Iris pigment epithelial cell (primary cell): ENCODE measurements around the gene IARS2.
A peak's percentile ranks its signal among the peaks of the same experiment; 100 is the strongest.
"Not testable (repeated sequence)": the region's sequence is repeated elsewhere in the genome, so short reads cannot be mapped to it uniquely, and the experiment has no call there.

Experiments
- DNase-seq: peaks from one replicate; pipeline ENCODE4 v3.0.0-alpha.2; 2011; ENCODE audit warnings: low read depth

Gene IARS2

GRCh38 chr1:220113136-220113695, 19.3 kb downstream of the IARS2 start:
- peak; percentile 51 for DNase-seq

DNA sequence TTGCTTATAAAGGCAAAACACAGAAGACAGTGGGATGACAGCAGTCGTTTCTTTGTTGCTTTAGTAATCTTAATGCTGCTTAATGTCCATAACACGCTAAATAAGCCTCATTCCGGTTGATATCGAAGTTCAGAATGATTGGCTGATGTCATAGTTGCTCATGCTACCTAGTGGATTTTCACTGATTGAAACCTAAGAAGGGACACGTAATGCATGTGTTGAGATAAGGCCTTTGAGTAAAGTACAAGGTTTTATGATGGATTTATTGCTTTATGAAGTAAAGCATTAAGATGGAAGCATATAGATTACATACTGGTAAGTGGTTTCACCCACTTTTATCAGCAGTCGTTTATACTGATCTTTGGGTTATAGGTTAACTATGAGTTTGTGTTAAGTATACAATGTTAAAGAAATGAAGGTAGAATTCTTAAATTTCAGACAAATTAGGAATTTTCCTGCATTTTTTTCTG, 25.1 kb downstream of the IARS2 start:
- peak; percentile 60 for DNase-seq

DNA sequence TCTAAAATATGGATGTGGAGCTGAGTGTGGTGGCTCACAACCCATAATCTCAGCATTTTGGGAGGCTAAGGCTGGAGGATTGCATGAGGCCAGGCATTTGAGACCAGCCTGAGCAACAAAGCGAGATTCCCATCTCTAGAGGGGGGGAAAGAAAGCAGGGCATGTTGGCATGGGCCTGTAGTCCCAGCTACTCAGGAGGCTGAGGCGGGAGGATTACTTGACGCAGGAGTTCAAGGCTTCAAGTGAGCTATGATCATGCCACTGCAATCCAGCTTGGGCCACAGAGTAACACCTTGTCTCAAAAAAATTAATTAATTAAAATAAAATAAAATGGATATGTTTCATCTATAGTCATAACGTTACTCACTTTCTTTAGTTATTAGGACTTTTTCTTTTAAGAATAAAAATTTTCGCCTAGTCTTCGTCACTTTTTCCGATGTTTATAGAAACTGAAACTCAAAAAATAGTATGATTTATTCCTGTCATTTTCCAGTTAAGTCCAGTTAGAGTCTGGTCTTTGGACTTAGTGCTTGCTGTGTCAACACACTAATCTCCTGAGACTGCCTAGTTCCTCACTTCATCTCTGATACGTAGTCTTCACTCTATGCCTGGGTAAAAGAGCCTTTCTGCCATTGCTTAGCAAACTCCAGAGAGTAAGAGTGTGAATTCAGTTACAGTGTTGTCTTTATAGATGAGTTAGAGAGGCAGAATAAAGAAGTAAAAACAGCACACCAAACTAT, 28.0 kb downstream of the IARS2 start:
- DNase-seq = no peak

GRCh38 chr1:220123066-220123465, 29.1 kb downstream of the IARS2 start:
- DNase-seq = no peak

DNA sequence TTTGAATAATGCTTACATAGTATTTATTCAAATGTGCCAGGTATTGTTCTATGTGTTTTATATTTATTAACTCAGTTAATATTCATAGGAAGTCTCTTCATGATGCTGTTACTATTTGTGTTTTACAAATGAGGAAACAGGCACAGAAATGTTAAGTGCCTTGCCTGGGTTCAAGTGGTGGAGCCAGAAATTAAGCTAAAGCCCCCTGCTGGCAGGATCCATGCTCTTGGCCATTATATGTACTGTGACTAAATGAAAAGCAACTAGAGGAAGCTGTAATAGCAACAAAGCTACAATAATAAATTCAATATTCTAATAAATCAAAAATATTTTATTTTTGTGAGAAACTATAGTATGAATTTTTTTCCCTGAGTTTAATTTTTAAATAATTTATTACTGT, 30.0 kb downstream of the IARS2 start:
- no peak for DNase-seq

DNA sequence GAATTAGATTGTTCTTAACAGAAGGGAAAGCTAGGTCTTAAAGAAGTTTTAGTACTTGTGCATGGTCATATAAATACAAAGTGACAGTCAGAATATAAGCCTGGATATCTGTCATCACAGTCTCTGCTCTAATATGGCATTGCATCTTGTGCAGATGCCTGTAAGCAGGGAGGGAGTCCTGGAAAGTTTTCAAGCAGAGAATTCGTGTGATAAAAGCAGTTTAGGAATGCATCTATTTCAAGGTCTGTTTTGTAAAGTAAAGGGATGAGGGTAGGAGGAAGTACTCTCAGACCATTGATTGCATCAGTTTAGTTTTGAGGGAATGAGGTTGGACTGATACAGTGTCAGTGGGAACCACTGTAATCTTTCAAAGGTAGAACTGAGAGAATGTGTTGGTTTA, 30.6 kb downstream of the IARS2 start:
- peak; percentile 60 for DNase-seq

- no peak for DNase-seq
These were observed 33.1 kb downstream of the IARS2 start for GRCh38 chr1:220127076-220127475.

DNA sequence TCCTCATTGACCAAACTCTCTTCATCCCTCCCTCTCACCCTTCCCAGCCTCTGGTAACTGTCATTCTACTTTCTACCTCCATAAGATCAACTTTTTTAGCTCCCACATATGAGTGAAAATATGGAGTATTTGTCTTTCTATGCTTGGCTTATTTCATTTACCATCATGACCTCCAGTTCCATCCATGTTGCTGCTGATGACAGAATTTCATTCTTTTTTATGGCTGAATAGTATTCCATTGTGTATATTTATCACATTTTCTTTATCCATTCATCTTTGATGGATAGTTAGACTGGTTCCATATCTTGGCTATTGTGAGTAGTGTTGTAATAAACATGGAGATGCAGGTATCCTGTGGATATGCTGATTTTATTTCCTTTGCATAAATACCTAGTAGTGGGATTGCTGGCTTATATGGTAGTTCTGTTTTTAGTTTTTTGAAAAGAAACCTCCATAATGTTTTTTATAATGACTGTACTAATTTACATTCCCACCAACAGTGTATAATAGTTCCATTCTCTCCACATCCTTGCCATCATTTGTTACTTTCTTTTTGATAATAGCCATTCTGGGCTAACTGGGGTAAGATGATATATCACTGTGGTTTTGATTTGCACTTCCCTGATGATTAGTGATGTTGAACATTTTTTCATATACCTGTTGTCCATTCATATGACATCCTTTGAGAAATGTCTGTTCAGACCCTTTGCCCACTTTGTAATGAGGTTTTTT, 35.7 kb downstream of the IARS2 start:
- DNase-seq = no peak

- DNase-seq = no peak
These were observed 41.8 kb downstream of the IARS2 start for GRCh38 chr1:220135755-220136154.

GRCh38 chr1:220137019-220137786, 43.3 kb downstream of the IARS2 start:
- no peak for DNase-seq

DNA sequence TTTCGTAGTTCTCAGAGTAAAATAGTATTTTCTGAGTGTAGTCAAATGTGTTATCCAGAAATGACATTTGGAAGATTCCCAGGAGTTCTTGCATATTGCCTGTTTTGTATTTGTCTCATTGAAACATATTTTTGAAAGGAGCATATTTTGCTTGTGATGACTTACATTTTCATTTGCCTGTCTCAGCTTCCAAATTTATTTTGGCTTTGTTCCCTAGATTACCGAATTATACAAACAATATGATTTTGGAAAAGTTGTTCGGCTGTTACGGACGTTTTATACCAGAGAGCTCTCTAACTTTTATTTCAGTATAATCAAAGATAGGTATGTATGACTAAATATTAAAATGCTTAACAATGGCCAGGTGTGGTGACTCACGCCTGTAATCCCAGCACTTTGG, 46.0 kb downstream of the IARS2 start:
- no peak for DNase-seq

DNA sequence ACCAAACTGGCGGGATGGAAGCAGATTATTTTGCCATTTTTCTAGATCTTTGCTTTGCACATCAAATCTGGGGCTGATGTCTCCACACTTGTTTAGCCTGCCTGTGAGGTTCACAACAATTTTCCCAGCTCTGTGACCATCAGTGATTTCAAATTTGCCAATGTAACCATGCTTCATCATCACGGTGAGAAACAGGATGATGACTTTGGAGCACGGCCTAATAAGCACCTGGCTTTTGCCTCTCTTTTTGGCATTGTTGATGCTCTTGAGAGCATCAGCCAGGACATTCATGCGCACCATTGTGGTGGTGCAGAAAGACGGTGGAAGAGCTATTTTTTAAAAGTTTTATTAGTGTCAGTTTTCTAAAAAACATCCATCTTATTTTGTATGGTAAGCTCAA, 50.1 kb downstream of the IARS2 start:
- DNase-seq = no peak

GRCh38 chr1:220149742-220150141, 55.8 kb downstream of the IARS2 start:
- no peak for DNase-seq

- DNase-seq = peak; percentile 56
These were observed 57.5 kb downstream of the IARS2 start for GRCh38 chr1:220151454-220151853.

DNA sequence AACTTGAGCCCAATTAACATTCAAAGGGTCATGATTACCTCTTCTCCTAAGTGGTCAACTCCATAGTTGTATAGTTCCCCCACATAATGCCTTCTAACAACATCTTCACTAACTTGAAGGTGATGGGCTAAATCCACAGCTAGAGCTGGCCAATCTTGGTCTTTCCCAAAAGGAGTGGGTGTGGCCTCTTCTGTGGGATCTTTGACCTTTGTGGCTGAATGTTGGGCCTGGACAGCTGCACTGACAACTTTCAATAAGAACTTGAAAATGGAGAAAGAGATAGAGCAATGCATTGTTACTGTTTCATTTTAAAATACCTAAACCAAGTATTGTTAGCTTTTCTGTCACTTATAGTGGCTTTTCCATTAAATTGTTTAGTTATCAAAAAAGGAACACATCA, 59.2 kb downstream of the IARS2 start:
- peak; percentile 6 for DNase-seq

GRCh38 chr1:220156620-220157146, 62.8 kb downstream of the IARS2 start:
- no peak for DNase-seq

GRCh38 chr1:220157738-220158137, 63.8 kb downstream of the IARS2 start:
- DNase-seq = no peak

DNA sequence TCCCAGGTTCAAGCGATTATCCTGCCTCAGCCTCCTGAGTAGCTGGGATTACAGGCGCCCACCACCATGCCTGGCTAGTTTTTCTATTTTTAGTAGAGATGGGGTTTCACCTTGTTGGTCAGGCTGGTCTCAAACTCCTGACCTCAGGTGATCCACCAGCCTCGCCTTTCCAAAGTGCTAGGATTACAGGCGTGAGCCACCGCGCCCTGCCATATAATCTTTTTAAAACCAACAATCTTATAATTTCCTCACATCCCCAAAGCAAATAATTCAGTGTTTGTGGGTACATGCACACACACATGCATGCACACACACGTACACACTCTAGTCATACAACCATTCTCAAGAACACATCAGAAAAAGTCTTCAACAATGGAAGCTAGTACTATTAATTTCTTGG, 64.6 kb downstream of the IARS2 start:
- DNase-seq = not testable (repeated sequence)

GRCh38 chr1:220159041-220159440, 65.1 kb downstream of the IARS2 start:
- DNase-seq = no peak

DNA sequence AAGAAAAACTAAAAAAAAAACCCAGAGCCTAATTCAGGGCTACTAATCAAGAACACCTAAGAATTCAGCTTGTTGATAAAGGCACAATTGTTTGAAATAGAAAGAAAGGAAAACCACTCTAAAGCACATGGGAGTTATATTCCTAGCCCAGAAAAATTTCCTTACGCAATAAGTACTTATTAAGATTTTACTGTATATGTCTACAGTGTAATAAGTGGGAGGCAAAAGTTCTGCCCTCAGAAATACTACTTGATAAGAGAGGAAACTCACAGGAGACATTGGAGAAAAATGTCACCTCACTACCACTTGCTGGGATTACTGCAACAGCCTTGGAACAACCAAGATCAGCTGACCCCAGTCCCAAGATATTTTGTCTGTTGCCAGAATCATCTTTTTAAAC, 66.1 kb downstream of the IARS2 start:
- DNase-seq = peak; percentile 11

GRCh38 chr1:220164116-220164515, 70.2 kb downstream of the IARS2 start:
- no peak for DNase-seq

- DNase-seq = no peak
These were observed 70.6 kb downstream of the IARS2 start for GRCh38 chr1:220164517-220164916.
